ENCODE data around the gene ZNF200. TPM values are rescaled to one million over a fixed set of nuclear protein-coding genes. Genes with fewer than 3 reads are reported as not detected.
A peak's percentile ranks its signal among the peaks of the same experiment; 100 is the strongest.

ZNF200 gene, protein sequence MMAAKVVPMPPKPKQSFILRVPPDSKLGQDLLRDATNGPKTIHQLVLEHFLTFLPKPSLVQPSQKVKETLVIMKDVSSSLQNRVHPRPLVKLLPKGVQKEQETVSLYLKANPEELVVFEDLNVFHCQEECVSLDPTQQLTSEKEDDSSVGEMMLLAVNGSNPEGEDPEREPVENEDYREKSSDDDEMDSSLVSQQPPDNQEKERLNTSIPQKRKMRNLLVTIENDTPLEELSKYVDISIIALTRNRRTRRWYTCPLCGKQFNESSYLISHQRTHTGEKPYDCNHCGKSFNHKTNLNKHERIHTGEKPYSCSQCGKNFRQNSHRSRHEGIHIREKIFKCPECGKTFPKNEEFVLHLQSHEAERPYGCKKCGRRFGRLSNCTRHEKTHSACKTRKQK
- 10 to 100 TPM in 1 of 3 donors, 1 to 10 TPM in 2; 3.5 to 11.1 (median 9.2) TPM for total RNA-seq

DNA sequence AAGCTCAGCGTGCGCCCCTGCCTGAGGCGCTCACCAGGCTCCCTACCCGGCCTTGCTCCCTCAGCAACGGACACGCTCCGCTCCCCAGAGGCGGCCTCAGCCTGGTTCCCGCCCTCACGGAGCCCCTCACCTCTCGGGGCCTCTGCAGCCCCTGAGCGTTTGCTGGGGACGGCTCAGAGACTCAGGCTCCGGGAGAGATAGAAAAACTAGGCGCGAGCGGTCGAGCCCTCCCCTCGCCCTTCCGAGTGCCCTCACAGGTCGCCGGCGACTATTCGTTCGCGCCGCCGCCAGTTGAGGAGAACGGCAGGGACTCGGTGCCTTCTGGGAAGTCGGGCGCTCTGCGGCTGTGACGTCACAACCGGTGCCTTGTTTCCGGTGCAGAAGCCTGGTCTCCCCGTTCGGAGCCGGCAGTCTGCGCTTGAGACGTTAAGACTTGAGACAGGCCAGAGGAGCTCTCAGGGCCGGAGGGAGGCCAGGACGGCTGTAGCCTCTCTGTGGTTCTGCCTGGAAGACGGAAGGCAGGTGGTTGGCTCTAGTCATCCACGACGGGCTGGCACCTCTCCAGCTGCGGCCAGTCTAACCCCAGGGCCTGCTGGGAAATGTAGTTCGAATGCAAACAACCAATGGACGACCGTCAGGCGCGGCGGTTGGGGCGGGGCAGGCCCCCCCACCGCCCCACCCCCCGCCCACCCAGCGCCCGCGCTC lies at the start of gene ZNF200:
ZNF200 (minus strand) TSS at position 302 of the 705 bp plus-strand sequence. CDS start 1,403 bp downstream, outside the sequence.
- peaks cover 5 to 7% of the 10 kb centered on the region in 2 donors for H3K9me3 ChIP-seq
- peak; percentile 95 for DNase-seq (ENCODE audit: low spot score in 2 of 2)
- TF ChIP-seq, protein P1, sequence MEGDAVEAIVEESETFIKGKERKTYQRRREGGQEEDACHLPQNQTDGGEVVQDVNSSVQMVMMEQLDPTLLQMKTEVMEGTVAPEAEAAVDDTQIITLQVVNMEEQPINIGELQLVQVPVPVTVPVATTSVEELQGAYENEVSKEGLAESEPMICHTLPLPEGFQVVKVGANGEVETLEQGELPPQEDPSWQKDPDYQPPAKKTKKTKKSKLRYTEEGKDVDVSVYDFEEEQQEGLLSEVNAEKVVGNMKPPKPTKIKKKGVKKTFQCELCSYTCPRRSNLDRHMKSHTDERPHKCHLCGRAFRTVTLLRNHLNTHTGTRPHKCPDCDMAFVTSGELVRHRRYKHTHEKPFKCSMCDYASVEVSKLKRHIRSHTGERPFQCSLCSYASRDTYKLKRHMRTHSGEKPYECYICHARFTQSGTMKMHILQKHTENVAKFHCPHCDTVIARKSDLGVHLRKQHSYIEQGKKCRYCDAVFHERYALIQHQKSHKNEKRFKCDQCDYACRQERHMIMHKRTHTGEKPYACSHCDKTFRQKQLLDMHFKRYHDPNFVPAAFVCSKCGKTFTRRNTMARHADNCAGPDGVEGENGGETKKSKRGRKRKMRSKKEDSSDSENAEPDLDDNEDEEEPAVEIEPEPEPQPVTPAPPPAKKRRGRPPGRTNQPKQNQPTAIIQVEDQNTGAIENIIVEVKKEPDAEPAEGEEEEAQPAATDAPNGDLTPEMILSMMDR (IDR thresholded peaks at IDR 0.05) = peak in 1 of 3 donors; percentile 14
- no peak for TF ChIP-seq POLR2A (IDR thresholded peaks at IDR 0.05)
- TF ChIP-seq POLR2AphosphoS5 (IDR thresholded peaks at IDR 0.05) = peak; percentile 87 to 92 (median 89)
- intact Hi-C loops (cut with DNase I; ENCODE audit: low total_unique reads) = loop anchor here (10.0 kb wide), 1 partner anchor 770 kb away; no protein-coding TSS in a partner anchor
- H3K4me1 ChIP-seq = no peaks in the 10 kb centered on the region
- peak within 1 kb of the TSS; percentile 95 to 99 for H3K27ac ChIP-seq
- H3K36me3 ChIP-seq = peaks cover 18% of the 10 kb centered on the region
- peak within 1 kb of the TSS; percentile 71 to 92 (median 88) for H3K4me3 ChIP-seq
- H3K27me3 ChIP-seq = no peaks in the 10 kb centered on the region

DNA sequence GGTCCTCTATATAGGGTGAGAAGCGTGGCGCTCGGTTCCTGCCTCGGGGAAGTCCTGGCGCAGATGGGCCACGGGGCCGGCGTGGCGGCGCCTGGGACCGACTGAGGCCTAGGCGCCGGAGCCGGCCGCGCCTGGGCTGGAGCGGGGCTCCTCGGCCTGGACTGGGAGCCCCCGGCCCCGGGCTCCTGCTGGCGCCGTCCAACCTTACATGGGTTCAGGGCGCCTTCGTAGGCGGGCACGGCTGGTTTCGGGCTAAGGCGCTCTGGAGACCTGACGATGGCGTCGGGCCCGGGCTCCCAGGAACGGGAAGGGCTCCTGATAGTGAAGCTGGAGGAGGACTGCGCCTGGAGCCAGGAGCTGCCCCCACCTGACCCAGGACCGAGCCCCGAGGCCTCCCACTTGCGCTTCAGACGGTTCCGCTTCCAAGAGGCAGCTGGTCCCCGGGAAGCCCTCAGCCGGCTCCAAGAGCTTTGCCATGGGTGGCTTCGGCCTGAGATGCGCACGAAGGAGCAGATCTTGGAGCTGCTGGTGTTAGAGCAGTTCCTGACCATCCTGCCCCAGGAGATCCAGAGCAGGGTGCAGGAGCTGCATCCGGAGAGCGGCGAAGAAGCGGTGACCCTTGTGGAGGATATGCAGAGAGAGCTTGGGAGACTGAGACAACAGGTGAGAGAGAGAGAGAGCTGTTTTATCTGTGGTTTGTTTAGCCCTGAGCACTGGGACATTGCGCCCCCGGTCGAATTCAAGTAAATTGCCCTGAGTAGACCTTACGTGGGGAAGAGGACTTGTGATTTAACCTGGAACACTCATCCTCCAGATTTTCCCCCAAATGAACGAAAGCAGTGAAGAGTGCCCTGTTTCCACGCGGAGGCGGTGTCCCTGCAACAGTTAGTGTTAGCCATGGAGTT lies 48.8 kb upstream of the ZNF200 start:
- intact Hi-C loops (cut with DNase I; ENCODE audit: low total_unique reads) = no loop called here
- Histone ChIP-seq H3K4me3 (peak overlapping the region; percentile 73 to 98 (median 95)), H3K27ac (peak overlapping the region; percentile 100), H3K4me1 (peaks cover 0 to 8% of the 10 kb centered on the region in 2 donors), H3K9me3 (peaks cover 38 to 40% of the 10 kb centered on the region in 2 donors), H3K27me3 (no peaks in the 10 kb centered on the region), H3K36me3 (peaks cover 21% of the 10 kb centered on the region)
- no peak for DNase-seq (ENCODE audit: low spot score in 2 of 2)
- TF ChIP-seq POLR2AphosphoS5 (IDR thresholded peaks at IDR 0.05) (no peak), POLR2A (IDR thresholded peaks at IDR 0.05) (no peak)
- TF ChIP-seq, protein P1 (IDR thresholded peaks at IDR 0.05) = no peak

DNA sequence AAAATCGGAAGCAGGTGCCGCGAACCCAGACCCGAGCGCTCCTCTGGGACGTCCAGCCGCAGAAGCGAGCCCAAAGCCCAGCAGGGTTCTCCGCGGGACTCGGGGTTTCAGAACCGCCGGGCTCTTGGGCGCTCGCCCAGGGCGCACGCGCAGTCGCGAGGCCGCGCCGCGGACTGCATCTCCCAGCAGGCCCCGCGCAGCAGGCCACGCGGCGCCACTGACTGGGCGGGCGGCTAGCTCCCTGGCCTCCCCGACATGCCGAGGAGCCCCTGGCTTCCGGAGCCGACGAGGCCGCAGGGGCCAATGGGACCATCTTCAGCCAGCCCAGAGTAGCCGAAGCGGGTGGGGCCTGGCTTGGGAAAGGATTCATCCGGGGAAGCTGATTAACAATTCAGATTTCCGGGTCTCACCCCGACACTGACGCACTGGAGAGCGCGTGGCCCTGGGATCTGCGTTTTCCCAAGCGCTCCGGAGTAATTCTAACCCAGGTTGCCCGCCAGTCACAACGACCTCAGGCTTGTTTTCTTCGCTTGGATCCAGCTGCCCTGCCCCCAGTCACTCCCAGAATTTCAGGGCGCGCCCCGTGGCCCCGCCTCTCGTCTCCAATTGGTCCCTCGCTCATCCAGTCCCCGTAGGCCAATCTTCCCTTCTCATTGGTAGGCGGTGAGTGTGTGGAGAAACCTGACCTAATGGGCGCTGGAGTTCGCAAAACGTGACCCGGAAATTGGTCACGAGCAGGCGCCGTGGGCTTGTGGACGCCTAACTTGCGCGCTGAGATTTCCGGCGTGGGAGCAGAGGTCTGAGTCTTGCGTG lies 48.0 kb upstream of the ZNF200 start, which contains the start of gene ZNF263:
ZNF263 (plus strand) TSS at position 762 of the 813 bp plus-strand sequence. CDS start 328 bp downstream, outside the sequence.
- DNase-seq (ENCODE audit: low spot score in 2 of 2) = peak; percentile 97 to 98

More for the DNA sequence above, 48.0 kb upstream of the ZNF200 start, which contains the start of gene ZNF263:
- intact Hi-C loops (cut with DNase I; ENCODE audit: low total_unique reads) = no loop called here
- peak; percentile 82 to 94 (median 91) for TF ChIP-seq POLR2AphosphoS5 (IDR thresholded peaks at IDR 0.05)
- TF ChIP-seq, protein P1 (IDR thresholded peaks at IDR 0.05) = no peak
- TF ChIP-seq POLR2A (IDR thresholded peaks at IDR 0.05) = peak; percentile 44
- H3K4me1 ChIP-seq = peaks cover 0 to 8% of the 10 kb centered on the region in 2 donors
- H3K27me3 ChIP-seq = no peaks in the 10 kb centered on the region
- peak within 1 kb of the TSS; percentile 100 for H3K27ac ChIP-seq
- H3K9me3 ChIP-seq = peaks cover 30 to 31% of the 10 kb centered on the region in 2 donors
- H3K4me3 ChIP-seq = peak within 1 kb of the TSS; percentile 73 to 98 (median 95)
- H3K36me3 ChIP-seq = peaks cover 14% of the 10 kb centered on the region
